Measurements from ENCODE around the gene TRPM3.

The TRPM3 gene

DNA sequence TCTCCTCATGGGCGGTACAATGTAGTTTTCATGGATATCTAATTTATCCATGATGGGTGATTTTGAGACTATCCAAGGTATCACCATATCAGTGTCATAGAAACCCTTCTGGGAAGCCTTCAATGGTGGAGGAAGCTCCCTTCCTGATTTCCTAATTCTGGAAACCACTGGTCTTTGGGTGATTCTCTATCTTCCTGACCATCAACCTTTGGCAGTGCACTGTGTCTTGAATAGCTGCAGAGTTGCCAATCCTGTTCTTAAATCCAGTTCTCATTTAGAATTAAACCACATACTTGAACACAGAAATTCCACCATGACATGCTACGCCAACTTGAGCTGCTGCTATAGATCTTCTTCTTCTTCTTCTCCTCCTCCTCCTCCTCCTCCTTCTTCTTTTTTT, 545.3 kb downstream of the TRPM3 start:
- Histone ChIP-seq H4K12ac (ENCODE audit: low read depth, low read length) (no peak overlapping the region), H4K8ac (ENCODE audit: low read depth, low read length) (no peak overlapping the region), H2AK5ac (ENCODE audit: low read length) (no peak overlapping the region), H2BK120ac (ENCODE audit: insufficient read depth, low read length, poor library complexity) (no peak overlapping the region), H2AFZ (ENCODE audit: insufficient read depth, low read length, poor library complexity) (no peak overlapping the region), H3K27me3 (ENCODE audit: insufficient read depth, low read length) (no peaks in the 10 kb centered on the region), H3K9ac (ENCODE audit: low read length) (no peak overlapping the region), H3K27ac (ENCODE audit: low read depth, low read length) (no peak overlapping the region), H3K18ac (ENCODE audit: low read length) (no peak overlapping the region), H4K91ac (ENCODE audit: low read depth, low read length) (no peak overlapping the region), H3K36me3 (ENCODE audit: control insufficient read depth in 1 of 2, insufficient read depth in 2 of 2, low read length in 2 of 2) (no peaks in the 10 kb centered on the region), H3K14ac (ENCODE audit: low read length) (no peak overlapping the region), H3K9me3 (ENCODE audit: insufficient read depth, low read depth, low read length) (no peaks in the 10 kb centered on the region), H3K4me2 (ENCODE audit: low read length) (no peak overlapping the region), H3K4me1 (ENCODE audit: control insufficient read depth in 1 of 2, insufficient read depth in 2 of 2, low read length in 2 of 2) (peaks cover 0 to 5% of the 10 kb centered on the region in 2 experiments), H3K23ac (ENCODE audit: low read length) (no peak overlapping the region), H3K4me3 (ENCODE audit: low read depth, low read length) (no peak overlapping the region), H2BK5ac (ENCODE audit: low read depth, low read length, poor library complexity) (no peak overlapping the region), H2BK12ac (ENCODE audit: low read length) (no peak overlapping the region), H3K79me1 (ENCODE audit: low read length) (no peaks in the 10 kb centered on the region), H3K4ac (ENCODE audit: low read depth, low read length) (no peak overlapping the region), H3K79me2 (ENCODE audit: control insufficient read depth, insufficient read depth, low read length, poor library complexity) (no peaks in the 10 kb centered on the region)
- peak; percentile 64 to 81 for DNase-seq
- WGBS (ENCODE audit: extremely low coverage, insufficient coverage, insufficient read length) = no CpG with 5 or more reads among the region's 2 CpGs

DNA sequence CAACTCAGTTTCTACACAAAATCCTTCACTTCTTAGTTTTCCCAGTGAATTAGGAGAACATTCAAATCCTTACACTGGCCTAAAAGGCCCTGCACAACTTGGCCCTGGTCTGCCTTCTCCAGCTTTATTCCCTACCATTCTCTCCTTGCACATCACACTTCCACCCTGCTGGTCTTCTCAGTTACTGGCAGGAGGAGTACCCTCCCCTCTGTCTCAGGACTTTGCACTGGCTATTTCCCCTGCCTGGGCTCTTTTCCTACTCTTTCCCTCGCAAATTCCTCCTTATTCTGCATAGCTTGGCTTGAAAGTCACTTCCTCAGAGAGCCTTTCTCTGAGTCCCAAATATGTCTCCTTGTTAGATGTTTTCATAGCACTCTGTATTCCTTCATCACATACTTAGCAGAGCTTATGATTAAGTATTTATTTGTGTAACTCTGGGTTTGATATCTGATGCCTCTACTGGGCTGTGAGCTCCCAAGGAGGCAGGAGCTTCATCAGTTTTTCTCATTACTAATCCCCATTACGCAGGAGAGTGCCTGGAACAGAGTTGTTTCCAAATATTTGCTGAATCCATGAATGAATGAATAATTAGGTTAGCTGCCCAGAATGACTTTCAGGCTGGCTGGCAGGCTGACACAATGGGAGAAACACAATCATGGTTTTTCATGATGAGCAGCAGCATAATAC, 547.1 kb downstream of the TRPM3 start:
- Histone ChIP-seq H2BK120ac (ENCODE audit: insufficient read depth, low read length, poor library complexity) (no peak overlapping the region), H4K12ac (ENCODE audit: low read depth, low read length) (no peak overlapping the region), H3K79me1 (ENCODE audit: low read length) (no peaks in the 10 kb centered on the region), H4K8ac (ENCODE audit: low read depth, low read length) (no peak overlapping the region), H3K9me3 (ENCODE audit: insufficient read depth, low read depth, low read length) (no peaks in the 10 kb centered on the region), H3K27ac (ENCODE audit: low read depth, low read length) (no peak overlapping the region), H3K79me2 (ENCODE audit: control insufficient read depth, insufficient read depth, low read length, poor library complexity) (no peaks in the 10 kb centered on the region), H3K4me2 (ENCODE audit: low read length) (no peak overlapping the region), H3K36me3 (ENCODE audit: control insufficient read depth in 1 of 2, insufficient read depth in 2 of 2, low read length in 2 of 2) (no peaks in the 10 kb centered on the region), H2AFZ (ENCODE audit: insufficient read depth, low read length, poor library complexity) (no peak overlapping the region), H3K4me1 (ENCODE audit: control insufficient read depth in 1 of 2, insufficient read depth in 2 of 2, low read length in 2 of 2) (peaks cover 0 to 5% of the 10 kb centered on the region in 2 experiments), H4K91ac (ENCODE audit: low read depth, low read length) (no peak overlapping the region), H3K14ac (ENCODE audit: low read length) (no peak overlapping the region), H2AK5ac (ENCODE audit: low read length) (no peak overlapping the region), H2BK12ac (ENCODE audit: low read length) (no peak overlapping the region), H3K4me3 (ENCODE audit: low read depth, low read length) (no peak overlapping the region), H2BK5ac (ENCODE audit: low read depth, low read length, poor library complexity) (no peak overlapping the region), H3K9ac (ENCODE audit: low read length) (no peak overlapping the region), H3K4ac (ENCODE audit: low read depth, low read length) (no peak overlapping the region), H3K27me3 (ENCODE audit: insufficient read depth, low read length) (no peaks in the 10 kb centered on the region), H3K23ac (ENCODE audit: low read length) (no peak overlapping the region), H3K18ac (ENCODE audit: low read length) (no peak overlapping the region)
- no CpG with 5 or more reads among the region's 2 CpGs for WGBS (ENCODE audit: extremely low coverage, insufficient coverage, insufficient read length)
- no peak for DNase-seq

DNA sequence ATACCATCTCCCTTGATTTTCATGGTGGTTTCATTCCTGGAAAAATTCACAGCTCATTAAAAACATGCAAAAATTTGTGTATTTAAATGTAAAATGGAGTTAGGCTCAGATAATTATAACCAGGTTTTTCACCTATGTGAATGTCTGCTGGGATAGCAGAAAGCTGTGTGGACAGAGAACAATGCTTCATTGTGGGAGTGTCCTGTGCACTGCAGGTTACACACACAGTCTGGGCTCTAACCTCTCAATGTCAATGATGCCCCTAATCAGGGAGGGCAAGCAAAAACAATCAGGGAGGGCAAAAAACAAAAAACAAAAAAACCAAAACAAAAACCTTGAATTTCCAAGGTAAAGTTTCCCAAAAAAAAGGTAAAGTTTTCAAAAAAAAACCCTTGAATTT, 548.1 kb downstream of the TRPM3 start:
- no peak overlapping the region for H3K4ac ChIP-seq (ENCODE audit: low read depth, low read length)
- no peak overlapping the region for H3K14ac ChIP-seq (ENCODE audit: low read length)
- no peaks in the 10 kb centered on the region for H3K9me3 ChIP-seq (ENCODE audit: insufficient read depth, low read depth, low read length)
- H2BK5ac ChIP-seq (ENCODE audit: low read depth, low read length, poor library complexity) = no peak overlapping the region
- no peaks in the 10 kb centered on the region for H3K79me2 ChIP-seq (ENCODE audit: control insufficient read depth, insufficient read depth, low read length, poor library complexity)
- no peak overlapping the region for H4K91ac ChIP-seq (ENCODE audit: low read depth, low read length)
- no peak overlapping the region for H3K4me2 ChIP-seq (ENCODE audit: low read length)
- H3K4me3 ChIP-seq (ENCODE audit: low read depth, low read length) = no peak overlapping the region
- H2BK12ac ChIP-seq (ENCODE audit: low read length) = no peak overlapping the region
- H3K79me1 ChIP-seq (ENCODE audit: low read length) = no peaks in the 10 kb centered on the region
- no peak overlapping the region for H2BK120ac ChIP-seq (ENCODE audit: insufficient read depth, low read length, poor library complexity)
- no peak overlapping the region for H4K8ac ChIP-seq (ENCODE audit: low read depth, low read length)
- no peak overlapping the region for H3K18ac ChIP-seq (ENCODE audit: low read length)
- H3K23ac ChIP-seq (ENCODE audit: low read length) = no peak overlapping the region
- peaks cover 0 to 5% of the 10 kb centered on the region in 2 experiments for H3K4me1 ChIP-seq (ENCODE audit: control insufficient read depth in 1 of 2, insufficient read depth in 2 of 2, low read length in 2 of 2)
- H2AFZ ChIP-seq (ENCODE audit: insufficient read depth, low read length, poor library complexity) = no peak overlapping the region
- no peaks in the 10 kb centered on the region for H3K27me3 ChIP-seq (ENCODE audit: insufficient read depth, low read length)
- no peak overlapping the region for H3K9ac ChIP-seq (ENCODE audit: low read length)
- no peak for DNase-seq
- no peak overlapping the region for H3K27ac ChIP-seq (ENCODE audit: low read depth, low read length)
- H2AK5ac ChIP-seq (ENCODE audit: low read length) = no peak overlapping the region
- no peaks in the 10 kb centered on the region for H3K36me3 ChIP-seq (ENCODE audit: control insufficient read depth in 1 of 2, insufficient read depth in 2 of 2, low read length in 2 of 2)
- H4K12ac ChIP-seq (ENCODE audit: low read depth, low read length) = no peak overlapping the region

DNA sequence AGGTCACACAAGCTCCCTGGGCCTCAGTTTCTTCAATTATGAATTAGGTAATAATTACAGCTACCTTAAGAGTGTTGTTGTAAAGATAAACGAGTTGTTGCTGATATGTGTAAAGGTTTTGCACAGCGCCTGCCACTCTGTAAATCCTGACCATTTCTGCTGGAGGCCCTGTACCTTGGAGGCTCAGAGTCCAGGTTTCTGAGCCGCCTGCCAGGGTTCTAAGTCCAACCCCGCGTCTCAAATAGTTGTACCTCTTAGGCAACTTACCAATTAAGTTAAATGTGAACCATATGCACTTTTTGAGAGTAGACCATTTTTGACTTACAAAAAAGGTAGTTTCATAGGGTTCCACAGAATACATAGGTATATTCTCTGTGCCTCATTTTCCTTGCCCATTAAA, 550.2 kb downstream of the TRPM3 start:
- WGBS (ENCODE audit: extremely low coverage, insufficient coverage, insufficient read length) = no CpG with 5 or more reads among the region's 5 CpGs
- no peak overlapping the region for H3K18ac ChIP-seq (ENCODE audit: low read length)
- no peak overlapping the region for H3K23ac ChIP-seq (ENCODE audit: low read length)

More for the DNA sequence above, 550.2 kb downstream of the TRPM3 start:
- Histone ChIP-seq H3K27ac (ENCODE audit: low read depth, low read length) (no peak overlapping the region), H3K79me1 (ENCODE audit: low read length) (no peaks in the 10 kb centered on the region), H3K14ac (ENCODE audit: low read length) (no peak overlapping the region), H4K91ac (ENCODE audit: low read depth, low read length) (no peak overlapping the region), H4K8ac (ENCODE audit: low read depth, low read length) (no peak overlapping the region), H3K4me3 (ENCODE audit: low read depth, low read length) (no peak overlapping the region), H3K4me1 (ENCODE audit: control insufficient read depth in 1 of 2, insufficient read depth in 2 of 2, low read length in 2 of 2) (no peaks in the 10 kb centered on the region), H3K79me2 (ENCODE audit: control insufficient read depth, insufficient read depth, low read length, poor library complexity) (no peaks in the 10 kb centered on the region), H3K9ac (ENCODE audit: low read length) (no peak overlapping the region), H2AK5ac (ENCODE audit: low read length) (no peak overlapping the region), H3K9me3 (ENCODE audit: insufficient read depth, low read depth, low read length) (no peaks in the 10 kb centered on the region), H2BK5ac (ENCODE audit: low read depth, low read length, poor library complexity) (no peak overlapping the region), H4K12ac (ENCODE audit: low read depth, low read length) (no peak overlapping the region), H3K4me2 (ENCODE audit: low read length) (no peak overlapping the region), H3K27me3 (ENCODE audit: insufficient read depth, low read length) (no peaks in the 10 kb centered on the region), H3K36me3 (ENCODE audit: control insufficient read depth in 1 of 2, insufficient read depth in 2 of 2, low read length in 2 of 2) (no peaks in the 10 kb centered on the region), H3K4ac (ENCODE audit: low read depth, low read length) (no peak overlapping the region), H2AFZ (ENCODE audit: insufficient read depth, low read length, poor library complexity) (no peak overlapping the region), H2BK12ac (ENCODE audit: low read length) (no peak overlapping the region), H2BK120ac (ENCODE audit: insufficient read depth, low read length, poor library complexity) (no peak overlapping the region)
- DNase-seq = no peak
